Right hindlimb (tissue), 1 donor: ENCODE data around the gene SULT1E1.
"Not testable (repeated sequence)": the region's sequence is repeated elsewhere in the genome, so short reads cannot be mapped to it uniquely, and the experiment has no call there.

Experiments
- DNase-seq: peaks from one replicate; pipeline ENCODE4 v3.0.0-alpha.2; 2018

Gene SULT1E1

GRCh38 chr4:69838977-69839376 lies 21.0 kb downstream of the SULT1E1 start:
- DNase-seq = no peak

GRCh38 chr4:69836287-69836686 lies 23.7 kb downstream of the SULT1E1 start:
- DNase-seq = no peak

GRCh38 chr4:69835766-69836165 lies 24.2 kb downstream of the SULT1E1 start:
- no peak for DNase-seq

- no peak for DNase-seq
Observed at GRCh38 chr4:69833251-69833650, 26.7 kb downstream of the SULT1E1 start.

- DNase-seq = no peak
Observed at GRCh38 chr4:69832326-69833030, 27.5 kb downstream of the SULT1E1 start.

- no peak for DNase-seq
Observed at GRCh38 chr4:69831646-69832325, 28.2 kb downstream of the SULT1E1 start.

- DNase-seq = no peak
Observed at GRCh38 chr4:69831270-69831627, 28.7 kb downstream of the SULT1E1 start.

- DNase-seq = no peak
Observed at GRCh38 chr4:69830560-69831269, 29.2 kb downstream of the SULT1E1 start.

GRCh38 chr4:69830192-69830559 lies 29.8 kb downstream of the SULT1E1 start:
- no peak for DNase-seq

GRCh38 chr4:69829678-69830077 lies 30.3 kb downstream of the SULT1E1 start:
- no peak for DNase-seq

GRCh38 chr4:69828828-69829227 lies 31.1 kb downstream of the SULT1E1 start:
- no peak for DNase-seq

- DNase-seq = not testable (repeated sequence)
Observed at GRCh38 chr4:69825056-69825455, 34.9 kb downstream of the SULT1E1 start.

GRCh38 chr4:69823481-69824186 lies 36.3 kb downstream of the SULT1E1 start:
- no peak for DNase-seq

GRCh38 chr4:69823048-69823447 lies 36.9 kb downstream of the SULT1E1 start:
- DNase-seq = no peak

GRCh38 chr4:69822198-69822597 lies 37.7 kb downstream of the SULT1E1 start:
- DNase-seq = no peak

- no peak for DNase-seq
Observed at GRCh38 chr4:69818060-69818639, 41.8 kb downstream of the SULT1E1 start.

GRCh38 chr4:69816236-69816635 lies 43.7 kb downstream of the SULT1E1 start:
- no peak for DNase-seq

- no peak for DNase-seq
Observed at GRCh38 chr4:69813628-69814027, 46.3 kb downstream of the SULT1E1 start.

- no peak for DNase-seq
Observed at GRCh38 chr4:69811166-69811565, 48.8 kb downstream of the SULT1E1 start.

- DNase-seq = no peak
Observed at GRCh38 chr4:69800599-69800998, 59.3 kb downstream of the SULT1E1 start.

GRCh38 chr4:69799337-69799736 lies 60.6 kb downstream of the SULT1E1 start:
- DNase-seq = no peak

- no peak for DNase-seq
Observed at GRCh38 chr4:69793732-69794131, 66.2 kb downstream of the SULT1E1 start.
